GM18909 (cell line): ENCODE data around the gene IGSF9B.

Source experiments
- ATAC-seq: cut with Tn5 transposase; IDR thresholded peaks from one replicate; pipeline ENCODE4 v1.9.1; 2021; ENCODE audit warnings: mild to moderate bottlenecking; ENCODE audit not compliant: unreplicated experiment, poor library complexity

The IGSF9B gene

GRCh38 chr11:133985981-133986944, 29.5 kb upstream of the IGSF9B start:
- no peak for ATAC-seq

DNA sequence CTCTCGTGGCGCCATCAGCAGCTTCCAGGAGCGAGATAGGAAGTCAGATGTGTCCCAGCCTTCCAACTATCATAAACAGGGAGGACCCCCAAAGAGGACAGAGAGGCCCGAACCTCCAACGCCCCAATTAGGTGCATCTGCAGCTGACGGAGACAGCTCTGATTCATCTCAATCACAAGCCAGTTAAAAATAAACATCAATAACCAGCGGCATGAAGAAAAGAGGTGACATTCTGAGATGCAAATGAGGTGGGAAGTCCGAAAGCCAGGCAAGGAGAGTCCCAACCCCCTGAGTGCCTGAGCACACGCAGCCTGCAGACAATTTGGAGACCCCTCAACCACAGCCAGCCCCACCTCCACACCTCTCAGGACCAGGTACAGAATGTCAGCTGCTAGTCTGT, 28.1 kb upstream of the IGSF9B start:
- no peak for ATAC-seq

DNA sequence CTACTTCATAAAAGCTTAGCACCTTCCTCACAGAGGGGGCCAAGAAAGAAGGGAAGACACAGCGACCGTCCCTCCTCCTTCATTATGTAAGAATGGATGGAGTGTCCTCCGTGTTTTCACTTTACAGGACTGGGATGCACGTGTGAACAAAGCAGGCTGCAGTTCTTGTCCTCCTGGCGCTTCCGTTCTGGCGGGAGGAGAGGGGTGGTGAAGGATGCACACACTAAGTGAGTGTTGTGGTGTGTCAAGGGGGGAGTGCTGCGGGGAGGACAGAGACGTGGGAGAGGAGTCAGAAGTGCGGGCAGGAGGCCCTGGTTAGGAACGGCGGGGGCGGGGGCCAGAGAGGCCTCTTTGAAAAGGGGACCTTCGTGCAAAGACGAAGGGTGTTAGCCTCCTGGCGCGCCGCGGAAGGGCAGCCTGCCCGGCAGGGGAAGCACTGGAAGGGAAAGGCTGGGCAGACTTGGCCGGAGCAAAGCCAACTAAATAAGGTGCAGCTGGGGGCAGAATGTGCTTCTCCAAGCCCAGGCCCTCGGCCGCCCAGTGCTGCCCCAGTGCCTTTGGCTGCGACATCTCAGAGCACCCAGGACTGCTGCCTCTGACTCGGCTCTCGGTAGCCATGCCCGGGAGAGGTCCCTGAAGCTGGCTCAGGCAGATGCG, 27.0 kb upstream of the IGSF9B start:
- no peak for ATAC-seq

GRCh38 chr11:133982876-133983275, 26.1 kb upstream of the IGSF9B start:
- no peak for ATAC-seq

DNA sequence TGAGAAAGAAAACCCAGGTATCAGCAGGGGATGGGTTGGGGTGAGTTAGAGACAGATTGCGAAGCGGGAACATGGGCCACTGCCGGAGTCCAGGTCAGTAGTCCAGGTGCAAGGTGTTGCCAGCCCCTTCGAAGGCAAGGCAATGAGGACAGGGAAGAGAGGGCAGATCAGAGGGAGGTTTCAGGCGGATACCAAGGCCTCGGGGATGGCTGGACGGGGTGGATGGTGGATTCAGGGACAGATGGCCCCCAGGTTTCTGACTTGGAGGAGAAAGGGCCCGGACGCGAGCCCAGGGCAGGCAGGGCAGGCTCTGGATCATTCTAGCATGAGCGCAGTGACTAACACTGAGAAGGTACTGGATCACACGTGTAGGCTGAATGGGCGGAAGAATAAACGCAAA, 25.4 kb upstream of the IGSF9B start:
- ATAC-seq = no peak

- no peak for ATAC-seq
Measured at GRCh38 chr11:133981156-133981555, 24.4 kb upstream of the IGSF9B start.

DNA sequence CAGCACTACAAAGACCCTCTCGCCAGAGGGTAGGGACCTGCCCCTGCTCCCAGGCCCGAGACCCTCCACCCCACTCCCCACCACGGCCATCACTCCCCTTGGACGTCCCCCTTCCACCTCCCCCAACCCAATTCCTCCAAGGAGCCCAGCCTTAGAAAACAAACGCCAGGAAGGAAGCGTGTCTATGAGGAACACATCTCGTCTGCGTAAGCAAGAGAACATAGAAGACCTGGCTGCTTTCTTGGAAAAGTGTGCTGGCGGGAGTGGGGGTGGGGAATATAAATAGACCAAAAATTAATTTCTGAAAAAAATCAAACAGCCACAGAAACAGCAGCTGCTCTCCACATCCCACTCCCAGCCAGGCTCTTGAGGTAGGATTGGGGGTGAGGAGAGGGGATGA, 23.9 kb upstream of the IGSF9B start:
- no peak for ATAC-seq

- ATAC-seq = no peak
Measured at GRCh38 chr11:133978794-133979193, 22.0 kb upstream of the IGSF9B start.

- ATAC-seq = peak; percentile 96
Measured at GRCh38 chr11:133977067-133977677, 20.4 kb upstream of the IGSF9B start.

GRCh38 chr11:133975488-133975849, 18.7 kb upstream of the IGSF9B start:
- no peak for ATAC-seq

DNA sequence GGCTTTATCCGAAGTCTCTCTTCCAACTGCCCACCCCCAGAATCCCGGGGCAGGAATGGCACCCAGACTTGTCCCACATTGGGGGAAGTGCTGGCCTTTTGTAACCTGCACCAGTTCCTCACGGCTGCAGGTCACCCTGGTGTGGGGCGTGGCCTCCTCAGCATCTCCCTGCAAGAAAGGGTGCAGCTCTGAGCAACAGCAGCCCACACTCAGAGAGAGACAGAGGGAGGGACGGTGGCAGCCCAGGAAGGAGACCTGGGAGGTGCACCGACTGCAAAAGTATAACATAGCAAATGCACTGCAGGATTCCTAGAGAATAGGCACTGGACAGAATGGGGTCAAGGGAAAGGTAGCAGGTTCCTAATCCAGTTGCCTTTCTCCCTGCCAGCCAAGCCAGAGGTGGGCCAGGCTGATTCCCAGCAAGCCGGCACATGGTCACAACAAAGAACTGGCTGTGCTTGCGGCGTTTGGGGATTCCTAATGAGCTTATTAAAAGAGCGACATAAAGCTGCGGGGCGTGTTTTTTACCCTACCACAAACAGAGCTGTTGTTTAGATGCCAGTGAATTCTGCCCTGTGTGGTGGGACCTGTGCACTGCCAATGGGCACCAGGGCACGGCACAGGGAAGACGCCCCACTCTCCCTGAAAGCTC, 18.2 kb upstream of the IGSF9B start:
- no peak for ATAC-seq

DNA sequence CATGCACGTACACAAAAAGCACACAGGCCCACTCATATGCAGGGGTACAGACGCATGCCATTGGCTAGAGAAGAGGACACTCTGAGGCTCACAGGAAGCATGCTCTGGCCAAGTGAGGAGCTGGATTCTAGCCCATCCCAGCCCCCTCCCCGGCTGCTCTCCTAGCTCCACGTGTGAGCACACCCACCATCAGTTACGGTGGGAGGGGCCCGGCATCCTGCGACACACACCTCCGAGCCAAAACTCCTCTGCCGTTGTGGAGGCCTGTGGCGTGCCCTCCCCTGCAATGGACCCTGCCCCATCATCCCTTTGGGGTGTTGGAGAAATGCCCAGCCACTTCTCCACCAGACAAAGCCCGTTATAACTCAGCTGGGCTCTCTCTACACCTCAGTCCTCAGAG, 15.1 kb upstream of the IGSF9B start:
- ATAC-seq = no peak

- ATAC-seq = no peak
Measured at GRCh38 chr11:133969112-133969511, 12.3 kb upstream of the IGSF9B start.

DNA sequence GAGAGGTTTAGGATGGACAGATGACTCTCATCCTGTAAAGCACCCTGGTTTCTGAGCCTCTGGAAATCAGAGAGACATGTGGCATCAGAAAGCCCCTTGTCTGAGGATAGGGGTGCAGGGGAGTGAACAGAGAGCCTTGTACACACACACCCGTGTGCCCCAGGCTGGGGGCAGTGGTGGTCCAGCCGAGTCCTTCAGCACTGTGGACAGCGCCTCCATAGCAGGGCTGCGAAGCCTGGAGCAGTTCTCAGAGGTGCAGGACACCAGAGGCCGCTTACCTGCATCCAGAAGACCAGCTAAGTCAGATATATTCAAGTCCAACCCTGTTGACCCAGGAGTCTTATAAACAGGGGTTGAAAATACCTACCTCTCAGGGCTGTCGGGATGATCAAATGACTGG, 11.5 kb upstream of the IGSF9B start:
- no peak for ATAC-seq

- ATAC-seq = no peak
Measured at GRCh38 chr11:133967599-133968238, 11.0 kb upstream of the IGSF9B start.

GRCh38 chr11:133966921-133967598, 10.3 kb upstream of the IGSF9B start:
- ATAC-seq = no peak

GRCh38 chr11:133966172-133966651, 9.4 kb upstream of the IGSF9B start:
- ATAC-seq = no peak

GRCh38 chr11:133965031-133965601, 8.3 kb upstream of the IGSF9B start:
- ATAC-seq = no peak

DNA sequence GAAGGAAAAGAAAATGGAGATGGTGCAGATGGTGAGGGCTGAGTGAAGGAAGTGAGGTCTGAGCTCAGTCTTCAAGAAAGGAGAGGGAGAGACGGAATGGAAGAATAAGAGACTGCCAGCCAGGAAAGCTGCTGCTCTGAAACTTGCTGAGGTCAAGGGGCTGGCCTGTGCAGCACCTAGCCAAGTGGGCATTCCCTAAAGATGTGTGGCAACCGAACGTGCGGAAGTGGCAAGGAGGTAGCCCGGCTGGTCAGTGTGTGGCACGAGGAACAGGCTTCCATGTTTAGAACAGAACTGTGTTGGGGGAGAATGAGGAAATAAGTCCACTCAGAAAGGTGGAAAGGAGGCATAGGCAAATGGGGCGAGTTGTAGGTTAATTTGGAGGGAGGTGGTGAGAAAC, 7.6 kb upstream of the IGSF9B start:
- ATAC-seq = no peak
